Measurements from ENCODE around the gene WWOX. TPM values are rescaled to one million over a fixed set of nuclear protein-coding genes. Genes with fewer than 3 reads are reported as not detected.

The WWOX gene
- total RNA-seq, 1 experiment from 2014 or later: 13.0 TPM

DNA sequence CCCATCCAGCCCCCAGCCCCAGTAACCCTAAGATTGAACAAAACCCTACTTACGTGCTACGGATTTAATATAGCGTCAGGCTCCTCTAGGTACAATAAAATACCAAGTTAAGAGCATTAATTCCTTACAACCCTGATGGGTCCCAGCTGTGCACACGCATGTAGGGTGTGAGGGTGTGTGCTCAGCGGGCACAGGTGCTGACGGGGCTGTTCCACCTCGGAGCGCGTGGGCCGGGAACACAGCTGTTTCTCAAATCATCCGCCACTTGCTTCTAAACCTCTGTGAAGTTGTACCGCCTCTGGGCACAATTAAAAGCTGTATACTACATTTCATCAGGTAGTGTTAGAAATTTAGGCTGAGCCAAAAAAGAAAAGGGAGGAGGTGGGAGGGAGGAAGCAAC is 1022.5 kb downstream of the WWOX start:
- no peak for DNase-seq (ENCODE audit: low read depth)

DNA sequence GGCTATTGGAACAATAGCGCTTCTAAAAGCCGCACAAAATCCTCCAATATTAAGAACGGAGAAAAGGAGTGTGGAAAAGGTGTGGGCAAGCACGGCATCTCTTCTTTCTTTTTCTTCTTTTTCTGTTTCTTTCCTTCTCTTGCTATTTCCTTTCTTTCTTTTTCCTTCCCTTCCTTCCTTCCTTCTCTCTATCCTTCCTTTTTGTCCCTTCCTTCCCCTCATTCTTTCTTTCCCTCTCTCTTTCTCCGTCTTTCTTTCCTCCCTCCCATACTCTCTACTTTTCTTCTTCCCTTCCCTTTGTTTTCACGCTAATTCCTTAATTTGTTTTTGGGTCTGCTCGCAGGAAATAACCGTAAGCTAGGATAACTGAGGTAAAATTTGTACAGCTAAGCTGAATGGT is 1022.9 kb downstream of the WWOX start:
- DNase-seq (ENCODE audit: low read depth): no peak

DNA sequence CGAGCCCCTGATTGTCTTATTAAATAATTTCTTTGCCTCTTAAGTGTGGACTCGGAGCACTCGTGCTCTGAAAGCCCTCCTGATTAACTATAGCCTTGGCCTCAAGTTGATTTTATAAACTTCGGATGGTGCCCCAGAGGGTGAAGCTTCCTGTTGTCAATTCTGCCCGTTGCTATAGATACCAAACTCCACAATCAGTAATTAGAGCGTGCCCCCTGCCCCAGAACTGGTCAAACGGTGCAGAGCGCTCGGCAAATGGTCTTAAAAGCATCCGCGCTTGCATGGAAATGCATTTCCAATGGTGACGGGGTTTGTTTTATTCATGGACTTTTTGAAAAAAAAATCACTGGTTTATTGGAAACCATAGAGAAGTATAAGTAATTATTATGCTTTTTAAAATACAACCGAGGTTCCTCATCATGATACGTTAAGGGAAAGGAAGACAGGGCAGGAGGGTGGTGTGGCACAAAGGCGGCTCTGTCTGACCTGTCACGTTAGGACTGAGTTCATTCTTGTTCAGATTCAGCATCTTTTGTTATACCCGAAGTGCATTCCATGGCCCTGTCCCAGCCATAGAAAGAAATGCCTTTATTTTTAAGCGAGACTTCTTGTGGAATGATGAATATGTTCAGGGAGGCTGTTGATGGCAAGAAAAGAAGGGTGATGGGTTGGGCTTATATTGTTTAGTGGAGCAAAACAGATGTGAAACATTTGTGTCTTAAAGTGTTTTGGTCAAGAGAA is 1024.7 kb downstream of the WWOX start:
- no peak for DNase-seq (ENCODE audit: low read depth)

DNA sequence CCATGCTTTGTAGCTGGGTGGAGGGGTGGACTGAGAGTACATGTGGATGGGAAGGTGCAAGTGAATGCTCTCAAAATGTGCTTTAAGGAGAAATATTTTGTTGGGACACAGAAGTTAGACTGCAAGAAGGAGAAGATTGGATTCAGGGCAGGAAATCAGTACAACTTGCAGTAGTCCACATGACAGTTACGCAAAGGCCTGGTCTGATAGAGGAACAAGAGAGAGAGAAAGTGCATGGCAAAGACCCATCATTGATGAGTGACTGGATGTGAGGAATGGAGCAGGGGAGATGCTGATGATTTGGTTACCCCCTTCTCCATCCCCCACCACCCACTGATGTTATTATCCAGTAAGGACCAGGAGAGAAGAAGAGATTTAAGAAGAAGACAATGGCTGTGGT is 1028.3 kb downstream of the WWOX start:
- DNase-seq (ENCODE audit: low read depth): no peak

DNA sequence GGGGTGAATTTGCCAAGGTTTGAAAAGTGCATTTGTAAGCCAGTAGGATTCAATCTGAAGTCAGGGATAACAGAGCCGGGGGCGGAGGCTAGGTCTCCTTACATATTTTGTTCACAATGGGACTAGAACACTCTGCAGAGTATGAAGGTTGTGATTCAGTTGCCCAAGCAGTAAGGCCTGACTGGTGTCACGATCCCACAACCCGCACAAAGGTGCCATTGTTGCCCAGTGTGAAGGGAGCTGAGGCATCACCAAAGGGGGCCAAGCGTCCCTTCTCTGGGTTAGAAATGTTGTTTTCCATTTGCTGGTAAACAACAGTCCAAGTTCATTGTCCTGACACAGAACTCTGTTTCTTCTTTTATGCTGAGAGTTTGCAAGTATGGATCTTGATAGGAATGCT is 1029.3 kb downstream of the WWOX start:
- no peak for DNase-seq (ENCODE audit: low read depth)

DNA sequence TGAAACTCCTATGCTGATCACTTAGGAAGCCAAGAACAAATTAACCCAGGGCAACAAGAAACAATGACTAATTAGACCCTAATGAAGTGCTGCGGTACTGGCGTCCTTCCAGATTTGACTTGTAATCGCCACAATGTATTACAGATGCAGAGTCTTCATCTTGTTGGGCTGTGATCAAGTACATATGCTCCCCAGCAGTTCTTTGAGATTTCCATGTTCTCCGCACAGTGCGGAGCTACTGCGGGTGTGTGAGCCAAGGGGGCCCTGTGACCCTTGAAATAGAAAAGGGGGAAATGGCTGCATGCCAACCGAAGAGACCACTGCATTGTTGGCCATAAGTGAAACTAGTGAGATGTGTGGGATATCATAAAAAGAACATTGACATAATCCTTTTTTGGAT is 1031.2 kb downstream of the WWOX start:
- DNase-seq (ENCODE audit: low read depth): no peak

DNA sequence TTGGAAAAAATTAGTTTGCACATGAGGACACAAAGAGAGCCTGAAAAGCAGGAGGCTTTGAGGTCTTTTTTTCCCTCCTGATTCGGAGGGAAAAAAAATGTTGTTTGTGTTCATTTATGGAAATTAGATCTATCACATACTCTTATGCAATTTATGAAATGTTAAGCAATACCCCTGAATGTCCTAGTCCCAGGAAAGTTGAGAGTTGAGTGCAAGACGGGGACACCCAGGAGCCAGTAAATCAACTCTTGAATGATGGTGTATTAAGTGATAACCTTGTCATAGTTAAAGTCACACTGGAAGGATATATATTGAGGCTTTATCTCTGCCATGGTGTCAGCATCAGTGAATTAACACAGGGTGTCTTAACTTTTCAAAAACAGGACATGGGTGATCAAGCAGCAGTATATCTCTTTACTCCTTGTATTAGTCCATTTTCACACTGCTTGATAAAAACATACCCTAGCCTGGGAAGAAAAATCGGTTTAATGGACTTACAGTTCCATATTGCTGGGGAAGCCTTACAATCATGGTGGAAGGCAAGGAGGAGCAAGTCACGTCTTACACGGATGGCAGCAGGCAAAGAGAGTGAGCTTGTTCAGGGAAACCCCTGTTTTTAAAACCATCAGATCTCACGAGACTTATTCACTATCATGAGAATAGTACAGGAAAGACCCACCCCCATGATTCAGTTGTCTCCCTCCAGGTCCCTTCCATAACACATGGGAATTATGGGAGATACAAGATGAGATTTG is 1032.0 kb downstream of the WWOX start:
- DNase-seq (ENCODE audit: low read depth): no peak

DNA sequence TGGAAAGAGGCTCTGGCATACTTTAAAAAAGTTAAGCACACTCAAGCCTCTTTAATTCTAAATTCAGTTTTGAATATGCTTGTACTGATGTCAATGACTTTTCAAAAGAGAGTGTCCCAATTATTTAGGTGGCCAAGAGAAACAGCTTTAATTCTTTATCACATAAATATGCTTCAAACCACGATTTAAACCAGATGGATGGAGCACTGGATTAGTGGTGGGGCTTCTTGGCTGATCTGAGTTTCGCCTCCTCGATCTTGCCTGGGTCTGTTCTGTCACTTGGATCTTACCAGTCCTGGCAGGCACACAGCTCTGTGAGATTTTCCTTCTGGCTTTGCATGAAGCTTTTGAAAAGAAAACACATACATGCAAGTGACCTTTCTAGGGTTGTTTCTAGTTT is 1033.2 kb downstream of the WWOX start:
- DNase-seq (ENCODE audit: low read depth): no peak

DNA sequence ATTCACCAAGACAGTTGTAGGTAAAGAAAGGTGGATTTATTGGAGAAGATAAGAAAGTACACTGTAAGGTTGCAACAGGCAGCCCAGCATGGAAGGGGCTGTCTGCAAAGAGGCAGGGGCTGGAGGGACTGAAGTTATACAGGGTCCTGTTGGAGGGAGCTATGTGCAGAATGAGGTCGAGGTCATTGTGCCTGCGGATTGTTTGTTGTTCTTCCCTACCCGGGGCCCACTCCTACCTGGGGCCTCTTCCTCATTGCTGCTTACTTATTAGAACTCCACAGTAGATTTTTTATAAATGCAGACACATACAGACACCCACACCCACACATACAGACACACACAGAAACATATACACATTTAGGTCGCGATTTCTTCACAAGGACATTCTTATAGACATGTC is 1034.8 kb downstream of the WWOX start:
- no peak for DNase-seq (ENCODE audit: low read depth)

DNA sequence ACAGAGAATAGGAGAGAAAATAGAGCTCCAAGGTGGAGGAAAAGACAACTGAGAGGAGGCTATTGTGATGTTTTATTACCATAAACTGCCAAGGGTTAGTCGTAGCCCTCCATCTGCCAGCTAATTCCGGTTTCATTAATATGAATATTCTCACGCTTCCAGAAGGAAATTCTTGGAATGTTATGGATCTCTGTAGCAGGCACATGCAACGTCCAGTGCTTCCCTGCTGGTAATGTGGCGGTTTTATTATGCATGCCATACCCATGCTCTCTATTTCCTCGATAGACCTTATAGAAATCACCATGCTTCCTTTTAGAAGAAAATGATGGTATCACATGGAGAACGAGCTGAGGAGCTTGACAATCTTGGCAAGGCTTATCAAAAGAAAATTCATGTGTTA is 1037.5 kb downstream of the WWOX start:
- DNase-seq (ENCODE audit: low read depth): no peak

DNA sequence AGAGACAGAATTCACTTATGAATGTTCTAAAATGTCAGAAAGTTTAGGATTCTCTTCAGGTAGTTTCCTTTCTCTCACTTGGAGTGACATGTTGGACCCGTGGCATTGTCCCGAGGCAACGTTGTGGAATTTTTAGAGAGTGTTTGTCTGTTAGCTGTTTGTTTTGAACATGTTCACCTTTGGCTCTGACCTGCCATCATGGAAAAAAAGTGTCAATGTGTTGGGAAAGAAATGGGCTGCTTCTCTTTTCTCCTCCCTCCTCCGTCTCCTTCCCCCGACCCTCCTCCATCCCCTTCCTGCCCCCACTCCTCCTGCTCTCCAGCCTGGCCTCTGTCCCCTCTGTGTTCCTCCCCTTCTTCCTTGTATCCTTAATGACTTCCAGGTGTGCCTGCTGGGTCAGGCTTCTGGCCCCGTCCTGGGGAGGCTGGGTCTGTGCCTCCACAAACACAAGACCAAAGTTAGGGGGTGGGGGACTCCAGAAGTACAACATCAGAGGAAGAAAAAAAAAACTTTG is 1038.0 kb downstream of the WWOX start:
- DNase-seq (ENCODE audit: low read depth): no peak

DNA sequence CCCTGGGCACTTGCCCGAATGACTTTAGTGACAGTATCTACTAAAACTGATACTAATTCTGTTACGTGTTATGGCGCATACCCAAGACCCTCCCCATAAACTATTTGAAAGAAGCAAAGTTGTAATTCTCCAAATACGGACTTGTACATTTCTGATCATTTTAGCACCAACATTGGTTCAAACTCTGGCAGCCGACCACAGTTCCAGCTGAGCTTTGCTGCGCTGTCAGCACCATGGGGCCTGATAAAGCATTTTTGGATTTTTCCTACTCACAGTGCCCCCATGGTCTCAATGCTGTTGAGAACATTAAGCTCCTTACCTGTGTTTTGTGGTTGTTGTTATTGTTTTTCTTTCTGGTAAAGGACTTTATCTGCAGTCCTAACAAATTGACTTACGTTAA is 1040.3 kb downstream of the WWOX start:
- DNase-seq (ENCODE audit: low read depth): no peak

DNA sequence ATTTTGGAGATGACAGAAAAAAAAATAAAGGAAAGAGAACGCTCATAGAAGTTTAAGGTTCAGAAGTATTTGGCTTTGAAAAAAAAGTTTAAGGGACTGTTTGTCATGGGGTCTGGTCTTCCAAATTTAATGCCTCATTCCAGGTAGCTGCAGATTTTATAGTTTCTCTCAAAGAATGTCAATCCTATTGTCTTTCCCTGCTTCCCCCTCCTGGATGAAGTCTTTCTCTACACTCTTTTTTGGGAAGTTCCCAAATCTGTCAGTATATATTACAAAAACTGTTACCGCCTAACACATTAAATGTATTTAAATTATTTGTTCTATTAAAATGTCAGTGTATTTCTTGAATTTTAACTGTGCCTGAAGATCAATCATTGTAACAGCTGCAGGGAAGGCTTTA is 1043.6 kb downstream of the WWOX start:
- DNase-seq (ENCODE audit: low read depth): no peak

DNA sequence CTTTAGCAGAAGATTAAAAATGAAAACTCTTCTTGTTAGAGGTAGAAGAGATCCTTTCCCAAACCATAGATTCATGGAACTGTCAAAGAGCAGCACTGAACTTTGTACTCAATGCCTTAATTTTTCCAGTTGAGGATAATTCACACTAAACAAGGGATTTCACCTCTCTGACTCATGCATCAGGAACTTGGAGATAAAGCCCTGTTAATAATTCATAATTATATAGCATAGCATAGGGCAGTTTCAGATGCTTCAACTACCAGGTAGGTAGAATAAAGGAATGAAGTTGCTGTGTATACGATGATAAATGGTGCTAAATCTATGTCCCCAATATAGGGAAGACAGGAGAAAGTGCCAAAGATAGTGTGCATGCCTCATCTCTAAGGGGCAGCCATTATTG is 1050.7 kb downstream of the WWOX start:
- no peak for DNase-seq (ENCODE audit: low read depth)

DNA sequence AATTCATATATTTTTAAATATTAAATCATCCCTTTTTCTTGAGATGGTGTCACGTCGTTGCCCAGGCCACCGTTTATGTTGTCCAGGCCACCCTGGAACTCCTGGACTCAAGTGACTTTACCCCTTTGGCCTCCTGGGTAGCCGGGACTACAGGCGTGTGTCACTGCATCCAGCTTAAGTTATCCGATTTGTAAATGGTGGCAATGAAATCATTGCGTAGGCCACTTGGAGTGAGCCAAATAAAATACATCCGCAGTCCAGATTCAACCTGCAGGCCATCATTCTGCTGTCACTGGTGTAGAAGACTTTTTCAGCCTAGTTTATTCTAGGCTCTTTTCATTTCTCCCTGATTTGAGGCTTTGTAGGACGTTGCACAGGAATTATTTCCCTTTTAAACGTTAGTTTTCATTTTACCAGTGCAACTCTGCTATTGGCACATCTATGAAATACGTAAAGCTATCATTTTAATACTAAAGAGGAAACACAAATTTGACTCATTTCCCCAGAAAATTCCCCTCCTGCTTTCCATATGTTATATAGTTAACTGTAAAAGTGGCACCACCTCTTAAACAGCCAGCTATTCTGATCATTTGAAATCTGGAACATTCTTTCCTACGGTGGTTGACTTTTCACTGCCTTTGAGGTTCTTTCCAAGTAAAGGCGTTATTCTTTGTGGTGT is 1051.3 kb downstream of the WWOX start:
- DNase-seq (ENCODE audit: low read depth): no peak

DNA sequence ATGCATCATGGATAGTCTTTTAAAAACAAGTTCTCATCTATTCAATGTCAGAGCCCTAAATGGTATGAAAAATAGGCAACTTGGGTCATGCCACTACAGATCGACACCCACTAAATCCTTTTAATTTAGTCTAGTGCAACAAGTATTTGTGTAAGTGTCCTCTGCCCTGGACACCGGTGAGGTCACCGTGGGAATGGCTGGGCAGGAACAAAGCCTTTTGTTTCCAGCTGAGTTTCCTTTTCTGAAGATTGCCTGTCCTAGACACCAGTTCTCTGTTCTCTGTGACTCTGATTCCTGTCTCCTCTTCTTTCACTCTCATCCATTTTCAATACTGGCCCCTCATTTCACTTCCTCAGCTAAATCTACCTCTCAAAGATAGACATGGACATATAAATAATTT is 1054.6 kb downstream of the WWOX start:
- DNase-seq (ENCODE audit: low read depth): no peak

DNA sequence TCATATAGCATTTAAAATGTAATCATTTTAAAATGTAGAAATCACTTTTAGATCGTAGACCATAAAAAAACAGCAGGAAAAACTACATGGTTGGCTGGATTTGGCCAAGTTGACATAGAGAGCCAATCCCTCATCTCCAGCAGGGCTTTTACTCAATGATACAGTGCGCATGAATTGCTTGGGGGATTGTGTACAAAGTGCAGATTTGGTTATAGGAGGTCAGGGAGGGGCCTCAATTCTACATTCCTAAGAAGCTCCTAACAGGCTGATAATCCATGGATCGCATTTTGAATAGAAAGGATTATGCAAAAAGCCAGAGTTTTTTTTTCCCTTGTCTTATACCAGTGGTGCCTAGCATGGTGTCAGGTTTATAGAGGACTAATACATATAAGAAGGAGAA is 1056.0 kb downstream of the WWOX start:
- no peak for DNase-seq (ENCODE audit: low read depth)

DNA sequence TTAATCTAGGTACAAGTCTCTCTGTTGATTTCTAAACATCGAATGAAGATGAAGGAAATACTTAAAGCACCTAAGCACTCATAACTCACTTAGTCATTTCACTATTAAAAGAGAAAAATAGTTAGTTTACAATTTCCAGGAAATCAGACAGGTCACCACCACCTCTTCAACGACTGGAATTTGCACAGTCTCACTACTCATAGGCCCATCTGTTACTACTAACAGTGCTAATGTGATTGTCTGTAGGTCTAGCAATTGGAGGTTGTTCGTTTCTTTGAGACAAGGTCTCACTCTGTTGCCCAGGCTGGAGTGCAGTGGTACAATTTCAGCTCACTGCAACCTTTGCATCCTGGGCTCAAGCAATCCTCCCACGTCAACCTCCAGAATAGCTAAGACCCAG is 1056.5 kb downstream of the WWOX start:
- no peak for DNase-seq (ENCODE audit: low read depth)

DNA sequence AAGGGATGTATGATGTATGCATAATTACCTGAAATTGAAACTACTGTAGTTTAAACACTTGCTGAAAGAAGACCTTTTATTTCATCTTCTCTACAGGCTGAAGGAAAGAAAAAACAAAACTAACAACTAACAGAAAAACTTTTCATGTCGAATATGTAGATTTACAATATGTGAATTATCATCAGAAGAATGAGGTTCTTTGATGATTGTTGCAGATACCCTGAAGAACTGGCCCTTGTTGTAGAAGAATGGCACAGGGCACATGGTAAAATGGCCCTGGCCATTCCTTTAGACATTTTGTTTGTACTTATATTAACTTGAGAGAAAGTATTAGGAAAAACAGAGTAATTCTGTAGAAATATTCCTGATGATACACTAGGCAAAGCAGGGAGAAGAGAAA is 1057.3 kb downstream of the WWOX start:
- DNase-seq (ENCODE audit: low read depth): no peak

DNA sequence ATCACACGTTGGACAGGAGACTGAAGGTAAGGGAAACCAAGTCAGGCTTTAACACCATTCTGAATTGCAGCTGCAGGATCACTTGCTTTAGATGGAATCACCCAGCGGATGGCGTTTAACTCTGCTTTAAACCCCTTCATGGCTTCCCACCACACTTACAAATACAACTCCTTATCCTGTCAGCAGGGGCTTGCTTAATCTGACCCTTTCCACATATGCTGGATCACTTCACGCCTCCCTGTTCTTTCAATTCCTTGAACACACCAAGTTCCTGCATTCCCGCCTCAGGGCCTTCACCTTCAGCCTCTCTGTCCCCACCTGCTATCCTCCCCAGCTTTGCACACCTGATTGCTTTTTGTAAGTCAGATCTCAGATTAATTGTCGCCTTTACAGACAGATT is 1058.9 kb downstream of the WWOX start:
- DNase-seq (ENCODE audit: low read depth): no peak

DNA sequence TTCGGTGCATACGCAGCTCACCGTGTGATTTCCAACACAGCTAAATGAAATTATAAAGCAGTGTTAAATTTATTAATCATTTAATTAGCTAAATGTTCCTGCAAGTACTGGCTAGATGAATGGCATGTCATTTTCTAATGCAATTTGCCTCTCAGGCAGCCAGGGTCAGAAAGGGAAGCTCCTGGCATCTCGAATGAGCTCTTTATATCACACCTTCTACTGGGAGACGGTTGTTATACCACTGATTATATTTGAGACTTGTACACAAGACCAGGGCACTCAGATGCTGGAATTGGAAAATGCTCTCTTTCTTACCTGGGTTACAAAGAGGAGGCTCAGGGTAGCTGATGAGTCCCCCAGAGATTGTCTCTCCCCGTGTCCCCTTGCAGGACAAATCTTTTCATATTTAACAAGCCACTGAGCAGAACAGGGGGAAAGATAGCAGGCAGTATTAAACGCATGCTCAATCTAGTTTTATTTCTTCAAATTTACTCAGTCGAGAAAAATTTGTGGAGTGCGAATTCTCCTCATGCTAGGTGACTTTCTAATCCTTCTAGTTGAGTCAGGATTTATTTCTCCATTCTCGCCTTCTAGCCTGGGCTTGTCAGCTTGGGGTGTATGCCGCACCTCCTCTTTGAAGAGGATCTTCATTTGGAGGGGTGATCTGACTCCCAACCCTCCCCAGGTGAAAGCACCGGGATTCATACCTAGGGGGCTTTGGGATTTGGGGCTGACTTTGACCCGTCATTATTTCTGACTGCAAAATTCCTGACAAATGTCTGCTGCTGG is 1060.0 kb downstream of the WWOX start:
- no peak for DNase-seq (ENCODE audit: low read depth)

DNA sequence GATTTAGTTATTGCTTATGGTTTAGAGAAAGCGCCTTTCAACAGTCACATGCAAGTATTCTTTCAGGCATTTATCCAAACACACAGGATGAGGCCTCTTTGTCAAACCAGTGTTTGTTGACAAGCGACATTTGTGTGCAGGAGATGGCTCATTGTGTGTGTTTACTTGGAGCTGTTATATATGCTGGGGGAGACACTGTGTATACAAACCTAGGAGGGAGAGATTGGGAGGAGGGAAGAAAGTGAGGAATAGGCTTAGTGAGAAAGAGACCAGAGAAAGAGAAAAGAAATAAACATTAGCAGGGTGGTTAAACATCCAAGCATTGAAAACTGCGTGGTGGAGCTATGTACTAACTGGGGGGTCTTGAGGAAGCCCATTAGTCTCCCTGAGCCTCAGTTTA is 1063.5 kb downstream of the WWOX start:
- no peak for DNase-seq (ENCODE audit: low read depth)

Measured in LHCN-M2 (cell line).